GM12875 (cell line): ENCODE data around the gene HOTAIR.

Source experiments
- H3K4me3 ChIP-seq: one replicate; pipeline ENCODE4 v1.5.1; 2011; ENCODE audit warnings: low read depth, low read length, control low read depth
- CTCF ChIP-seq: IDR thresholded peaks from 2 replicates; pipeline ENCODE4 v1.5.1; 2011; ENCODE audit warnings: low read depth, mild to moderate bottlenecking, control low read depth, inconsistent platforms, low read length, moderate library complexity, borderline replicate concordance; ENCODE audit not compliant: insufficient read depth

HOTAIR gene

DNA sequence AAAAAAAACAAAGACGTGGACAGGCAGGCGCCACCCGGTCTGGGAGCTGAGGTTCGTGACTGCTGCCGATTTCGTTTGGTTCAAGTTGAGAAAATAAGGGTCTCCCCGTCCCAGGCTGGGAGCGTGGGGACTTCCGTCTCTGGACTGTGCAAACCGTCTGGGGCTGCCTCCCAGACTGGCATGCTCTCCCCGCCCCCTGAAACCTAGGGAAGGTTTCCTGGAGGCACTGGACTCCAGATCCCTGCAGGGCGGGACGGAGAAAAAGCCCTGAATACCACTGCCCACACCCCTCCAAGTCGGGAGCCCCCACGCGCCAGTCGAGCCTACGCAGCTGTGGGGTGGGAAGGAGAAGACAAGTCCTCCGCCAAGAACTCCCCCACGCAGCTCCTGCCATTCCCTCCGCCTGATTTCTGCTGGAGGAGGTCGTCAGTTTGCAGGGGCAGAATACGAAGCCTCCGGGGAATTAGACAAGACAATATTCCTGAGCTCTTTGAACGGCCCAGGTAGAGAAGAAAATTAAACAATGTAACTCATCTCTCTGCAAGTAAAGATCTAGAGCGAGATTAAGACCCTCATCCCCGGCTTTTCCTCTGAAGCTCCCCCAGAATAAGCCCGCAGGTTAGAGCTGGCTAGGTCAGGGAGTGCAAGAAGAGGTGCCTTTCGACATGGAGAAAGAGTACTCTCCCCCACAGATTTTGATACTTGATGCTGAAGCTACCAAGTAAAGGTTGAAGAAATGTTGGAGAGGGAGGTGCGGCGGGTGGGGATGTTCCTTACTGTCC, 46.5 kb downstream of the HOTAIR start:
- no peak for TF ChIP-seq CTCF
- no peak overlapping the region for H3K4me3 ChIP-seq

DNA sequence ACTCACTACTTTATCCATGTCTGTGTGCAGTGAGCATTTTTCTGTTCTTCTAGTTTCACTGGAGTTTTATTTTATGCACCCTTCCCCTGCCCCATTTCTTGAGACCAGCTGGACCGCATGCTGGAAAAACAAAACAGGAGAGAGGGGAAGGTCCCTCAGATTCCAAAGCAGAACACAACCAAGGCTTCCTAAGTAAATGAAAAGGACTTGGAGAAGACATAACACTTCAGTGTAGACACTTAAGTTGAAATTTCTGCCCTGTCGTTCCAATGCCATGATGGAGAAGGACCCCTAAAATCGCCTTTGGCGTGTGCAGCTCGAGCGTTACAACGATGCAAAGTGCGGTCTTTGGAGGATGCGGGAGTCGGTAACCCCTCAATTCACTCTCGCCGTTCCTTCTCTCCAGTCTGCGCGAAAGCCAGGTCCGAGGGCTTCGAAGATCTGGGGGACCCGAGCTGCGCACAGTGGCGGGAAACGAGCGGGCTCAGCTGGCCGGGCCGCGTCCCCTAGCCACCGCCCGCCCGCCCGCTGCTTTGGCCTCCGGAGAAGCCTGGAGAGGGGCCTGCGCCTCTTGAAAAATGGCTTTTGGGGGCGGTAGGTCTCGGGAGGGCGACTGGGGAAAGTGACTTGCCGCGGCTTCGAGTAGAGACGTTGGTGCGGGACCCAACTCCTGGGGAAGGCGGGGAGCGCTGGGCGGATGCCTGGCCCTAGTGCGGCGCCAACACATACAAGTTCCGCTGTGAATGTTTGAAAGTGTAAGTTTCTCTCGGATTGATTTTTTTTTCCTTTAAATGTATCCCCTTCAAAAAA, 47.3 kb downstream of the HOTAIR start:
- no peak overlapping the region for H3K4me3 ChIP-seq
- no peak for TF ChIP-seq CTCF

- no peak for TF ChIP-seq CTCF
- H3K4me3 ChIP-seq: no peak overlapping the region
Observed at GRCh38 chr12:53924521-53925405, 50.0 kb downstream of the HOTAIR start.

GRCh38 chr12:53916788-53917655, 57.7 kb downstream of the HOTAIR start:
- TF ChIP-seq CTCF: no peak
- no peak overlapping the region for H3K4me3 ChIP-seq
